ENCODE measurements around the gene RAB6A. TPM values are rescaled to one million over a fixed set of nuclear protein-coding genes. Genes with fewer than 3 reads are reported as not detected.

RAB6A gene
- total and polyA plus RNA-seq, 2 donors (not counting 3 experiments of a cell fraction or from before 2014, with no cell fraction given), result 45.0 to 130 TPM

- CTCF ChIA-PET, result interaction anchor here (1.0 to 5.9 kb wide), 6 partner anchors 11 to 289 kb away, joined by 3 to 34 read pairs (median 6); no protein-coding TSS in a partner anchor
- no peak for DNase-seq (ENCODE audit: low read depth, low spot score)
These were observed 119.2 kb downstream of the RAB6A start for GRCh38 chr11:73641668-73642067.

More at GRCh38 chr11:73641668-73642067, 119.2 kb downstream of the RAB6A start:
- POLR2A ChIA-PET, result no interaction called here
- dilution Hi-C loops (cut with MboI; ENCODE audit: extremely low pct_ligation_motif_present, low sequenced_read_pairs) (no loop called here), intact Hi-C loops (cut with micrococcal nuclease) (no loop called here)
- H3K4me1 ChIP-seq (ENCODE audit: control insufficient read depth, extremely low read depth, insufficient read depth, low read length), result no peaks in the 10 kb centered on the region
- H4K20me1 ChIP-seq (replicated peaks; ENCODE audit: control insufficient read depth, extremely low read depth, insufficient read depth, low read length), result no peaks in the 10 kb centered on the region
- FAIRE-seq, result no peak
- no peak for TF ChIP-seq EZH2 (IDR thresholded peaks at IDR 0.05; ENCODE audit: borderline replicate concordance, low read depth, low read length, severe bottlenecking)
- no peak for TF ChIP-seq FOS (IDR thresholded peaks at IDR 0.05; ENCODE audit: borderline replicate concordance, insufficient read depth, low read length)
- no peak for TF ChIP-seq JUN (IDR thresholded peaks at IDR 0.05; ENCODE audit: borderline replicate concordance, insufficient read depth, insufficient read length, low read depth)
- no peak for TF ChIP-seq MAX (IDR thresholded peaks at IDR 0.05; ENCODE audit: insufficient read depth, insufficient read length)
- no peak for TF ChIP-seq POLR2A (IDR thresholded peaks at IDR 0.05; ENCODE audit: low read depth, low read length)
- no peak for TF ChIP-seq GATA2 (IDR thresholded peaks at IDR 0.05; ENCODE audit: insufficient read depth, insufficient read length, low read depth, low read length)
- no peak for TF ChIP-seq CTCF (IDR thresholded peaks at IDR 0.05; ENCODE audit: extremely low read depth in 1 of 2, insufficient read depth in 1 of 2, low read depth in 1 of 2, low read length in 2 of 2)
- TF ChIP-seq MYC (IDR thresholded peaks at IDR 0.05; ENCODE audit: low read depth, low read length), result no peak
- TF ChIP-seq POLR2AphosphoS5 (IDR thresholded peaks at IDR 0.05; ENCODE audit: insufficient read depth, low read depth, low read length), result no peak
- H3K79me2 ChIP-seq (ENCODE audit: control insufficient read depth, insufficient read depth, low read length), result no peaks in the 10 kb centered on the region
- no peak overlapping the region for H3K27ac ChIP-seq (ENCODE audit: insufficient read depth, low read depth, low read length)
- H3K36me3 ChIP-seq (ENCODE audit: control insufficient read depth in 2 of 2, extremely low read depth in 1 of 2, insufficient read depth in 2 of 2, low read length in 2 of 2), result no peaks in the 10 kb centered on the region
- H3K9me1 ChIP-seq (replicated peaks; ENCODE audit: control insufficient read depth, extremely low read depth, insufficient read depth, low read length), result no peaks in the 10 kb centered on the region
- H3K9ac ChIP-seq (replicated peaks; ENCODE audit: extremely low read depth, insufficient read depth, low read length), result no peak overlapping the region
- H3K4me3 ChIP-seq (replicated peaks in 1 of 3; ENCODE audit: insufficient read depth in 1 of 3, low read depth in 1 of 3, low read length in 3 of 3), result no peak overlapping the region
- H3K4me2 ChIP-seq (ENCODE audit: insufficient read depth, low read length), result no peak overlapping the region
- BruUV-seq (replicated peaks), result no TSS peak
- no peak overlapping the region for H2AFZ ChIP-seq (ENCODE audit: low read depth, low read length)
- peaks cover 15 to 24% of the 10 kb centered on the region in 2 experiments for H3K27me3 ChIP-seq (ENCODE audit: control insufficient read depth in 2 of 2, insufficient read depth in 2 of 2, low read length in 2 of 2)
- H3K9me3 ChIP-seq (replicated peaks; ENCODE audit: control insufficient read depth, insufficient read depth, low read length), result no peaks in the 10 kb centered on the region
